GM18858 (cell line): ENCODE data around the gene BORCS5.

Source experiments
- ATAC-seq: cut with Tn5 transposase; IDR thresholded peaks from one replicate; pipeline ENCODE4 v1.9.1; 2021; ENCODE audit not compliant: unreplicated experiment

Gene BORCS5

DNA sequence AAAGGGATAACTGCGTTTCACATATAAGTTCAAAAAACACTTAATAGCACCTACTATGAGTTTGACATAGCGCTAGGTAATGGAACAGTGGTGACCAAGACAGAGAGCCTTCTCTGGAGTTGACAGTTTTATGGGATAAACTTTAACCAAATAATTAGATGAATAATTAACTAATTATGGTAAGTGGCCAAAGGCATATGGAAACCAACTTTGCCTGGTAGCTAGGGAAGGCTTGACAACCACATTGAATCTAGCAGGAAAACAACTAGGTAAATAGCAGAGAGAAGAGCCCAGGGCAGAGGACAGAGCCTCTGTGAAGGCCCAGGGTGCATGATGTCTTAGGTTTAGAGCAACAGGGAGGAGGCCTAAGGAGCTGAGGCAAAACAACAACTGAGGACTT is 153.7 kb downstream of the BORCS5 start:
- ATAC-seq, result no peak

DNA sequence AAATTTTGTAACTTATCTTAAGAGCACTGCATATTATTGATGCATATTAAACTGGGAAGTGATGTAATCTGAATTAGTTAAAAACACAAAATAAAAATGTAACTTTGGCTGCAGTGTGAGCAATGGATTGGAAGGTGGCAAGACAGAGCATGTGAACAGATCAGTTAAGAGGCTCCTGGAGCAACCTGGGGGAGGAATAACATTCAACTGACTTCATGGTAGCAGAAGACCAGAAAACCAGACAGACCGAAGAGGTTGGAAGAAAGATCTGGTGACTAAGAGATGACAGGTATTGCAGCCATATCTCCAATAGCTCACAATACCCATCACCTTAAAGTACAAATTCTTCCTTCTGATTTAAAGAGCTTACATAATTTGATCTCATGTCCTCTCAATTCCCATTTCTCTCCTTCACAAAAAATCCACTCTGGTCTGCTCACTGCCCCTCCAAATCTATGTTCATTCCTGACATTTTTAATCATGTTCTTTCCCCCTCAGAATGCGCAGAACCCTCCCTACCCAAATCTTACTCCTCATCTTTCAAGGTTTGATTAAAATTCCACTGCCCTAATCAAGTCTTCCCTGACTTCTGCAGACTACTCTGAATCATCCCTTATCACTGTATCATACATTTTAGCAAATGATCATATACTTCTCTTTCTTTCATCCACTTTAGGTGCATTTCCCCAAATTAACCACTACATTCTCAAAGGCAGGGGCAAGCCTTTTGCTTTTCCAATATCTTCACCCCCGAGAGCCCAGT is 154.3 kb downstream of the BORCS5 start:
- ATAC-seq, result no peak

DNA sequence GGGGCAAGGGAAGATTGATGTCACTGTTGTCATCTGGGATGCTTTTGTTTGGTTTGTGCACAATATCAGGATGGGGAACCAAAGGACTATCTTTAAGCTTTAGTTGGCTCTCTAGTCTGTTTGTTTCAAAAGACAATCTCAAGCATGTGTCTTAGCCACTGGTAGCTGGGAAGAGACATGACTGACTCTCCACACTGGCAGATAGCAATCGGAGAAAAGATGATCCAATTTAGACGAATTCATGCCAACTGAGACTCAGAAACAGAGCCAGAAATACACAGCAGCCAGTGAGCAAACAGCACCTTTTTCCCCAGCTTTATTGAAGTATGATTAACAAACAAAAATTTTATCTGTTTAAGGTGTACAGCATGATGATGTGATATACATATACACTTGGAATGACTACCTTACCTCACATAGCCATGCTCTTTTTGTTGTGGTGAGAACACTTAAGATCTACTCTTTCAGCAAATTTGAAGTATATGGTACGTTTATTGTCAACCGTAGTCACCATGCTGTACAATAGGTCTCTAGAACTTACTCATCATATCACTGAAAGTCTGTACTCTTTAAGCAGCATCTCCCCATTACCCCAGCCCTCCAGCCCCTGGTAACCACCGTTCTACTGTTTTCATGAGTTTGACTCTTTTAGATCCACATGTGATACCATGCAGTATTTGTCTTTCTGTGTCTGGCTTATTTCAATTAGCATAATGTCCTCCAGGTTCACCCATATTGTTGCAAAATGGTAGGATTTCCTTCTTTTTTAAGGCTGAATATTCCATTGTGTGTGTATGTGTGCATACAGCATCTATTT is 155.2 kb downstream of the BORCS5 start:
- no peak for ATAC-seq

DNA sequence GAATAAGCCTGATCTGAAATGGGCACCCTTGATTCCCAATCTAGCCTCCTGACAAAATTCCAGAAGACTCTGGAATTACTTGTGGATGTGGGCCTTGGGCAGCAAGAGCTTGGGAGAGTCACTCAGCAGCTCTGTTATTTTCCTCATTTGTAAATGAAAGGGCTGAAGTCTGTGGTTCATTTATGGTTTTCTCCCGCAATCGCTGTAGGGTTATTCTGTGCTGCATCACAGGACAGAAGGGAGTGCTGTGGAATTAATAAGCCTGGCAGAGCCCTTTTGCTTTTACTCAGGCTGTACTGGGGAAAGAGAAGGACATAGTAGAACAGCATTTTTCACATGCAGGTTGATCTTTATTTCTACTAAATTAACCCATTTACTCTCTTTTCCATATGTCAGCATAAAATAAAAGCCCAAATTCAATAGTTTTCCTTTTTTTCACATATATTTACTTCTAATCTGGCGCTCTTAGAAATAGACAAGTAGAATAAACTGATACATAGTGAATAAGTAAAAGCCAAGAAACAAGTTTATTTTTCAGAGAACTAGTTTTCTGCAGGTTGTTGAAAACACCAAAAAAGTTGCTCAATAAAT is 156.6 kb downstream of the BORCS5 start:
- ATAC-seq, result no peak

DNA sequence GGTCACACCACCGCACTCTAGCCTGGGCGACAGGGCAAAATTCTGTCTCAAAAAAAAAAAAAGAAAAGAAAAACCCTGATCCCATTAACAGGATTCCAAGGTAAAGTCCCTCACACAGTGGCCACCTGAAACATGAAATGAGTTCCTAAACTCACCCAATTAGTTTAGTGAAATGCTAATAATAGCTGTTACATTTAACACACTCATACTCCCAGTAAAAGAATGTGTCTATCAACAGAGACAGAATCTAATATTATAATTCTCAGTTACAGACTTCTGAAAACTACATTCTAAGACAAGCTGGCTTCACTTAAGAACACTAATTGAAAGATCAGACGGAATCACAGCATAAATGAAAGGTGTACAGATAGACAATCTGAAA is 161.6 kb downstream of the BORCS5 start:
- no peak for ATAC-seq

DNA sequence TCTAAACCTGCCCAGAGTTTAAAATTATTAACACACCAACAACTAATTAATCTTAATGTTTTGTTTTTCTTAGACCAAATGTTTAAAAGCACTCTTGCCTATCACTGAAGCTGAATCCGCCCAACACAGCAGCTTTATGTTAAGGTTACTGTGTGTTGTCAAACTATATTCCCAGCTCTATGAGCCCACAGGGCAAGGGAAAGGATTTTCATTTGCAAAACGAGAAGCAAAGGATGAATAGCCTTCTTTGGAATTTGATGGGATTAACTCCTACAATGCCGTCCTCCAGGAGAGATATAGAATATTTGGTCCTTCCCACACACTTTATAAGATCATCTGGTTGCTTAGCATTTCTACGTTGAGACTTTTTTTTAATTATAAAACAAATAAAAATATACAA is 162.0 kb downstream of the BORCS5 start:
- no peak for ATAC-seq
